SU-DHL-6 (cell line): ENCODE results near the gene NDFIP1.
"Not testable (repeated sequence)": the region's sequence is repeated elsewhere in the genome, so short reads cannot be mapped to it uniquely, and the experiment has no call there.

Experiments used
- H2AFZ ChIP-seq: fragments of 200-600 bp; sonication (generic); 2 replicates; pipeline ENCODE4 v1.6.1; 2014; ENCODE audit warnings: low read depth, mild to moderate bottlenecking, moderate library complexity, mixed read lengths, antibody characterized with exemption, low read length; ENCODE audit not compliant: severe bottlenecking
- H3F3A ChIP-seq: fragments of 200-600 bp; shearing (Covaris generic); 2 replicates; pipeline ENCODE4 v1.6.0; 2016; ENCODE audit warnings: antibody characterized with exemption, mild to moderate bottlenecking; ENCODE audit not compliant: insufficient read depth
- H3K27ac ChIP-seq: fragments of 200-600 bp; sonication (generic); 2 replicates; pipeline ENCODE4 v1.5.1; 2016; ENCODE audit warnings: low read depth, mild to moderate bottlenecking, low read length, moderate library complexity, mixed read lengths
- H3K27me3 ChIP-seq: fragments of 200-600 bp; sonication (generic), shearing (Covaris generic); 2 replicates; pipeline ENCODE4 v1.6.0; 2014; ENCODE audit warnings: mild to moderate bottlenecking, low read length
- H3K36me3 ChIP-seq: fragments of 200-600 bp; sonication (generic); 2 replicates; pipeline ENCODE4 v1.6.1; 2014; ENCODE audit warnings: mild to moderate bottlenecking, low read length, mixed read lengths
- H3K4me2 ChIP-seq: fragments of 300-600, 200-600 bp; shearing (Covaris generic), sonication (generic); 2 replicates; pipeline ENCODE4 v1.6.0; 2014; ENCODE audit warnings: low read length, low read depth, mild to moderate bottlenecking; ENCODE audit not compliant: poor library complexity, severe bottlenecking
- H3K4me3 ChIP-seq: fragments of 200-600 bp; sonication (generic); 2 replicates; pipeline ENCODE4 v1.5.1; 2014; ENCODE audit warnings: antibody characterized with exemption, low read length, mild to moderate bottlenecking, mixed read lengths; ENCODE audit not compliant: insufficient read depth, poor library complexity, severe bottlenecking
- H3K79me2 ChIP-seq: fragments of 200-600 bp; sonication (generic); 2 replicates; pipeline ENCODE4 v1.6.1; 2014; ENCODE audit warnings: mild to moderate bottlenecking, low read length, moderate library complexity; ENCODE audit not compliant: insufficient read depth
- H3K9ac ChIP-seq: fragments of 200-600 bp; sonication (generic); 2 replicates; pipeline ENCODE4 v1.7.0; 2014; ENCODE audit warnings: mild to moderate bottlenecking, low read length
- H3K9me2 ChIP-seq: fragments of 200-600 bp; sonication (generic); replicated peaks from 2 replicates; pipeline ENCODE4 v1.6.1; 2014; ENCODE audit warnings: low read length; ENCODE audit not compliant: insufficient read depth
- H3K9me3 ChIP-seq: fragments of 200-600 bp; sonication (generic); 2 replicates; pipeline ENCODE4 v1.6.1; 2014; ENCODE audit warnings: low read length, mixed read lengths; ENCODE audit not compliant: insufficient read depth
- H4K20me1 ChIP-seq: fragments of 200-600 bp; sonication (generic); 2 replicates; pipeline ENCODE4 v1.6.1; 2014; ENCODE audit warnings: low read depth, mild to moderate bottlenecking, antibody characterized with exemption, low read length, moderate library complexity, mixed read lengths
- CTCF ChIP-seq: fragments of 200-600 bp; sonication (generic); IDR thresholded peaks from one replicate; pipeline ENCODE4 v1.5.1; 2017; ENCODE audit warnings: antibody characterized with exemption, mild to moderate bottlenecking, low read length, moderate library complexity; ENCODE audit not compliant: insufficient read depth, poor library complexity, severe bottlenecking
- EZH2phosphoT487 ChIP-seq: fragments of 200-600 bp; sonication (generic), shearing (Covaris generic); conservative IDR thresholded peaks from 2 replicates; pipeline ENCODE4 v1.6.1; 2018; ENCODE audit warnings: mild to moderate bottlenecking, antibody characterized with exemption, low read length, moderate library complexity, mixed read lengths

The NDFIP1 gene

GRCh38 chr5:142153674-142154448 is 45.3 kb downstream of the NDFIP1 start:
- no peak overlapping the region for H3K27ac ChIP-seq
- no peak for TF ChIP-seq CTCF
- no peak for TF ChIP-seq EZH2phosphoT487
- 0 out of 2 replicates have a peak, but pooled peaks cover 3% of the 10 kb centered on the region for H3F3A ChIP-seq
- no peak overlapping the region for H3K9ac ChIP-seq
- no peaks in the 10 kb centered on the region for H4K20me1 ChIP-seq
- no peak overlapping the region for H3K4me3 ChIP-seq
- H3K4me2 ChIP-seq: no peak overlapping the region
- H3K9me2 ChIP-seq: no peaks in the 10 kb centered on the region
- no peaks in the 10 kb centered on the region for H3K27me3 ChIP-seq
- H2AFZ ChIP-seq: no peak overlapping the region
- H3K36me3 ChIP-seq: no peaks in the 10 kb centered on the region
- H3K9me3 ChIP-seq: no peaks in the 10 kb centered on the region
- H3K79me2 ChIP-seq: no peaks in the 10 kb centered on the region

GRCh38 chr5:142154449-142154841 is 45.9 kb downstream of the NDFIP1 start:
- not testable (repeated sequence) for H3K9ac ChIP-seq, H3K27me3 ChIP-seq, H3K79me2 ChIP-seq, H3K36me3 ChIP-seq, H2AFZ ChIP-seq, H4K20me1 ChIP-seq, H3K9me2 ChIP-seq, H3K4me2 ChIP-seq, H3K4me3 ChIP-seq, H3K9me3 ChIP-seq, H3F3A ChIP-seq, H3K27ac ChIP-seq

GRCh38 chr5:142156839-142157463 is 48.4 kb downstream of the NDFIP1 start:
- Histone ChIP-seq H3K36me3 (no peaks in the 10 kb centered on the region), H3K79me2 (no peaks in the 10 kb centered on the region), H2AFZ (no peak overlapping the region), H3K27ac (no peak overlapping the region), H3K9me2 (no peaks in the 10 kb centered on the region), H3K27me3 (no peaks in the 10 kb centered on the region), H3K4me2 (no peak overlapping the region), H3K4me3 (no peak overlapping the region), H3F3A (no peaks in the 10 kb centered on the region), H3K9me3 (no peaks in the 10 kb centered on the region), H3K9ac (no peak overlapping the region), H4K20me1 (no peaks in the 10 kb centered on the region)
- TF ChIP-seq EZH2phosphoT487: no peak
- TF ChIP-seq CTCF: no peak

GRCh38 chr5:142159354-142159753 is 50.8 kb downstream of the NDFIP1 start:
- Histone ChIP-seq H3K36me3 (no peaks in the 10 kb centered on the region), H3K79me2 (no peaks in the 10 kb centered on the region), H3F3A (no peaks in the 10 kb centered on the region), H3K9me2 (no peaks in the 10 kb centered on the region), H3K9ac (no peak overlapping the region), H2AFZ (no peak overlapping the region), H3K27me3 (no peaks in the 10 kb centered on the region), H3K4me2 (no peak overlapping the region), H3K4me3 (no peak overlapping the region), H3K9me3 (no peaks in the 10 kb centered on the region), H3K27ac (no peak overlapping the region), H4K20me1 (no peaks in the 10 kb centered on the region)
- TF ChIP-seq CTCF: no peak
- TF ChIP-seq EZH2phosphoT487: no peak
